Measurements from ENCODE around the gene HDAC10. TPM values are rescaled to one million over a fixed set of nuclear protein-coding genes. Genes with fewer than 3 reads are reported as not detected.

The HDAC10 gene
- total RNA-seq, 2 donors from 2014 or later: 31.9 to 128 TPM

- Histone ChIP-seq H3K27me3 (peaks cover 0 to 4% of the 10 kb centered on the region in 2 donors), H3K9me3 (no peaks in the 10 kb centered on the region), H3K27ac (no peak overlapping the region), H3K36me3 (replicated peaks in 1 of 2; ENCODE audit: insufficient read depth in 1 of 2, low read depth in 2 of 2) (no peaks in the 10 kb centered on the region), H3K4me3 (no peak overlapping the region), H3K4me1 (peaks cover 33% of the 10 kb centered on the region)
- TF ChIP-seq POLR2A (IDR thresholded peaks at IDR 0.05) (no peak), CTCF (IDR thresholded peaks at IDR 0.05) (no peak)
- 90% methylated on average over 14 of the region's 15 CpGs; no CpG with 5 or more reads in 1 of the 2 donors for WGBS, 2 donors
- intact Hi-C loops (cut with DNase I): no loop called here
- ATAC-seq (no peak), DNase-seq (no peak)
Observed at GRCh38 chr22:50264104-50264745, 13.2 kb upstream of the HDAC10 start.

- Histone ChIP-seq H3K4me3 (no peak overlapping the region), H3K27ac (no peak overlapping the region), H3K27me3 (peaks cover 0 to 4% of the 10 kb centered on the region in 2 donors), H3K9me3 (no peaks in the 10 kb centered on the region), H3K4me1 (peaks cover 23% of the 10 kb centered on the region), H3K36me3 (replicated peaks in 1 of 2; ENCODE audit: insufficient read depth in 1 of 2, low read depth in 2 of 2) (no peaks in the 10 kb centered on the region)
- TF ChIP-seq POLR2A (IDR thresholded peaks at IDR 0.05) (no peak), CTCF (IDR thresholded peaks at IDR 0.05) (no peak)
- DNase-seq (no peak), ATAC-seq (no peak)
- intact Hi-C loops (cut with DNase I): no loop called here
- WGBS, 2 donors: 51 to 54% methylated on average over 7 to 9 of the region's 9 CpGs
Observed at GRCh38 chr22:50262973-50263617, 12.0 kb upstream of the HDAC10 start.

- no peak for ATAC-seq
- Histone ChIP-seq H3K4me1 (peaks cover 23% of the 10 kb centered on the region), H3K4me3 (no peak overlapping the region), H3K9me3 (no peaks in the 10 kb centered on the region), H3K36me3 (replicated peaks in 1 of 2; ENCODE audit: insufficient read depth in 1 of 2, low read depth in 2 of 2) (no peaks in the 10 kb centered on the region), H3K27ac (no peak overlapping the region), H3K27me3 (peaks cover 0 to 4% of the 10 kb centered on the region in 2 donors)
- DNase-seq: no peak
- TF ChIP-seq POLR2A (IDR thresholded peaks at IDR 0.05) (no peak), CTCF (IDR thresholded peaks at IDR 0.05) (no peak)
- intact Hi-C loops (cut with DNase I): no loop called here
- 42 to 80% methylated on average over 1 to 7 of the region's 7 CpGs for WGBS, 2 donors
Observed at GRCh38 chr22:50262460-50262911, 11.4 kb upstream of the HDAC10 start.

GRCh38 chr22:50261615-50262459 is 10.8 kb upstream of the HDAC10 start, which contains the start of gene MAPK12:
MAPK12 (minus strand) TSS chr22:50261683; CDS start chr22:50261509, 174 bp downstream.
- Histone ChIP-seq H3K27ac (no peak within 1 kb of the TSS), H3K36me3 (replicated peaks in 1 of 2; ENCODE audit: insufficient read depth in 1 of 2, low read depth in 2 of 2) (no peaks in the 10 kb centered on the region), H3K4me1 (peaks cover 18% of the 10 kb centered on the region), H3K27me3 (peaks cover 0 to 4% of the 10 kb centered on the region in 2 donors), H3K4me3 (no peak within 1 kb of the TSS), H3K9me3 (no peaks in the 10 kb centered on the region)
- TF ChIP-seq CTCF (IDR thresholded peaks at IDR 0.05) (no peak), POLR2A (IDR thresholded peaks at IDR 0.05) (no peak)
- 1 to 5% methylated on average over 8 to 43 of the region's 61 CpGs for WGBS, 2 donors
- intact Hi-C loops (cut with DNase I): no loop called here
- DNase-seq (no peak), ATAC-seq (peak; percentile 11)

All from body of pancreas (tissue), 4 donors.